ENCODE results near the gene TMEM187.

The TMEM187 gene, protein sequence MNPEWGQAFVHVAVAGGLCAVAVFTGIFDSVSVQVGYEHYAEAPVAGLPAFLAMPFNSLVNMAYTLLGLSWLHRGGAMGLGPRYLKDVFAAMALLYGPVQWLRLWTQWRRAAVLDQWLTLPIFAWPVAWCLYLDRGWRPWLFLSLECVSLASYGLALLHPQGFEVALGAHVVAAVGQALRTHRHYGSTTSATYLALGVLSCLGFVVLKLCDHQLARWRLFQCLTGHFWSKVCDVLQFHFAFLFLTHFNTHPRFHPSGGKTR

DNA sequence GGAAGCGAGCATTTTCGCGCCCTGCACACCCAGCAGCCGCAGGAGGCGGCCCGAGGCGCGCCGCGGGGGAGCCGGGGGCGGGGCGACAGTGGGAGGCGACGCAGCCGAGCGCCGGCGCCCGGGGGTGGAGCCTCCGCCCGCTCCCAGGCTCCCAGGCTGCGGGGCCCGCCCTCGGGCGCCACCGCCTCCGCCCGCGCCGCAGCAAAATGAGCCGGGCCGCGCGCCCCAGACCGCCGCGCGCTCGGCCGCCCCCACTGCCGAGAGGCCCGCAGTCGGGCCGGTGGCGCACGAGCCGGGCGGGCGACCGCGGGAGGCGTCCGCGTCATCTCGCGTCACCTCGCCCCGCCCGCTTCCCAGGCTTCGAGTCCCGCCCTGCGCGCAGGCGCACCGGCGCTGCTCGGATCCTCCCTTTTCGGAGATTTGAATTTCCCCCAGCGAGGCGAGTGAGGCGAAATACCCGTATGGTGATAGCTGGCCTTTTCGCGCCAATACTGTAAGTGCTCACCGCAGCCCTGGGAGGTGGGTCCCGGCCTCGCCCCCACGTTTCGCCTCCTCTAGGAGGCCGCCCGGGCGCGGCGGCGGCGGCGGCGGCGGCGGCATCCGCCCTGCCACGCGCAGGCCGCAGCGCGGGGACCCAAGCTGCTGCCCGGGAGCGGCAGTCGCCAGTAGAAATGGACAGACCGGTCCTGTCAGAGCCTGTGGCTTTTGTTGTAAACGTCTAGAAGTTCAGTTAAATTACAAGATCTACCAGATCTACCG, at the start of gene TMEM187:
TSS of gene TMEM187 (plus strand) at position 387 of the 759 bp plus-strand sequence. CDS start 9,309 bp downstream, outside the sequence.
- DNase-seq: peak; percentile 93

DNA sequence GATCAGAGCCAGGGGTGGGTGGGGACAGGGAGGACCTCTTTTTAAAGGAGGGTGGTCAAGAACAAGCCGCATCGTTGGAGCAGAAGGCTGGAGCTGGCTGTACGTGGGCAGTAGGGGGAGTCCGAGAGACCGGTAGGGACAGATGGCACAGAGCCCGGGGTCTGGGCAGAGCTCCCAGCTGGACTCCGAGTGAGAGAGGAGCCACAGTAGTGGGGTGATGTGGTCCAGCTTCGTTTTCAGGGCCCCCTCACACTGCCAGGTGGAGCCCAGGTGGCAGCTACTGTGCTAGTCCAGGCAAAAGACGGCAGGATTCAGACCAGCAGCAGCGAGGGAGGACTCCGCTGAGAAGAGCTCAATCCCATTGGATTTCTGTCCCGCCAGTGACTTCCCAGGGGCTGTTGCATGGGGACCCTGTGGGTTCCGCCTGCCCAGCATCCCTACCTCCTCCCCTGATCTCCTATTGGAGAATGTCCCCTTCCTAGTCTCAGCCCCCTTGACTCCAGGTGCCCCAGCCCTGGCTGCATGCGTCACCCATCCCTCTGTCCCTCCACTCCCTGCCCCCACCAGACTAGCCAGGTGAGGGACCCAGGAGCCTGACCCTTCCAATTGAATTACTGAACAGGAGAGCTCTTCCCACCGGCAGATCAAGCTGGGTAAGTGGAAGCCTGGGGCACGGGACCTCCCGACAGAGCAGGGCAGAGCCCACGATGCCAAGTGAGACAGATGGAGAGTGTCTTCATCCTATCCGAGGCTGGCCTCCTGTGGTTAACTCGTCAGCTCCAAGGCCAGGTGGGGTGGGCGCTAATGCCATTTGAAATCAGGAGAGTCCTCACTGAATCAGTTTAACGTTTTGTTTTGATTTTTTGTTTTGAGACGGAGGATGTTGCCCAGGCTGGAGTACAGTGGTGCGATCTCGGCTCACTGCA, 49.4 kb upstream of the TMEM187 start:
- peak; percentile 54 for DNase-seq

DNA sequence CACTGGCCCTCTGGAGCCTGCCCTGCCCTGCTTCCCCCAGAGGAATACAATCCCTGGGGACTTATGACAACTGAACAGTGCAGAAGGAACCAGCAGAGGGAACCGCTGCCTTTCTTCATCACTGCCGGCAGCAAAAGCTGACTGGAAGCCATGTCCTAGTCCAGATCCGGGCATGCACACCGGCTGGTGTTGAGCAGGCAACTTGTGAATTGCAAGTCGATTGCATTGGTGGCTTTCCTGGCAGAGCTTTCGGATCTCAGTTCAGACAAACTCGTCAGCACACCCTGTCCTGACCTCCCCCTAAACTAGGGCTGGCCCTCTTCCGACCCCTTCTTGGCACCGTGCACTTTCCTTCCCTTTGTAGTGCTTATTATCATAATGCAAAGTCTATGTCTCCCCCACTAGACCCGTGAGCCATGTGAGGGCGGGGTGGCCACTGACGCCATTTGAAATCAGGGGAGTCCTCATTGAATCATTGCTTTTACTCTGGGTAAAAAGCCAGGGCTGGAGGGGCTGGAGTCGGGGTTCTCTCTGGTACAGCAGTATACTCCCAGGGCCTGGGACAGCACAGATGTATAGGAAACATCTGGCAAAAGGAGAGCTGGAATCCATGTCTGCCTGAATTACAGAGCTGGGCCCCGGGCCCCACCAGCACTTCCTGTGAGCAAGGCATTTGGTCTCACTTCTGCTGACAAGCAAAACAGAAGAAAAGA, 48.2 kb upstream of the TMEM187 start:
- peak; percentile 61 for DNase-seq

DNA sequence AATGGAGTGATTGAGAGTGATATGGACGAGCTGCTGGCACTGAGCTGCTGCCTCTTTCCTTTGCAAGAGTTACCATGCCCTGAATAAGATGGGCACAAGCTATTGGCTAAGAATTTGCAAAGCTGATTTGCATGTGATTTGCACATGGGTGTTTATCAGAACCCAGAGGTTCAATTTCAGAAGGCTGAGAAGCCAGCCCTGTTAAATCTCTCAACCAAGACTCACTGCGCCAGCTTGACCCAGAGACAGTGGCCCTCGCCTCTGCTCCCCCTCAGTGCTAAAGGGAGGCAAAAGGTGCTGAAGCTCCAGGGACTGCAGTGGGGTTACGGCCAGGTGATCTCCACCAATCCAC, 47.2 kb upstream of the TMEM187 start:
- DNase-seq: no peak

DNA sequence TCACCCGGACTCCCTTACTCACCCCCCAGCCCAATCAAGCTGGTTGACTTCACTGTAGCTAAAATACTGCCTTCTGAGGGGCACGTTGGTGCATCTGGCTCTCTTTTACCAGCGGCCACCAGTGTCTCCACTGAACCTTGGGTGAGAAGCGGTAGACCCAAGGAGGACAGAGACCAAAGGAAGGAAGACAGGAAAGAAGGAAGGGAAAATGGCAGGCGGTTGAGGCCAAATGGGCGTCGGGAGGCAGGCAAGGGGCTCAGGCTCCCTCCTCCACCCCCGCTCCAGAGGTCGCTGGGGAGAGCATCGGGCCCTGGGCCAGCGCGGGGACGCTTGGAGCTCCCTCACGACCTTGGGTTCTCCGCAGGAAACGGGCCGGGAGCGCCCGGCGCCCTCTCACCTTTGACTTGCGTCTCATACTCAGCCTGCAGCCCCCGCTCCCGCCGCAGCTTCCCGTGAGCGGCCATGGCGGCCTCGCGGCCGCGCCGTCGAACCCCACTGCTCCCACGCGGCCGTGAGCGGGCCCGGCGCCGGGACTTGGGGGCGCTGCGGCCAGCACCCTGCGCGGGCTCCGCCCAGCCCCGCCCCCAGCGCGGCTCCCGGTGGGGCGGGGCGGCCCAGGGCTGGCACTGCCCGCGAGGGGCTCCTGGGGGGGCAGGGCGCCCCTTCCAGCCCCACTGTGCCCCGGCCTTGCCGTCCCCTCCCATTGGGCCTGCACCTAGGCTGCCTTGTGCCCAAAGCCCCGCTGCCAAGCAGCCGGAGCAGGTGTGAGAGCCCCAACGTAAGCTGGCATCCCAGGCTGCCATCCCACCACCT, 46.6 kb upstream of the TMEM187 start, which contains the start of gene ARHGAP4:
TSS of gene ARHGAP4 (minus strand) at position 526 of the 813 bp plus-strand sequence. CDS start at position 464, 62 bp downstream.
- no peak for DNase-seq

DNA sequence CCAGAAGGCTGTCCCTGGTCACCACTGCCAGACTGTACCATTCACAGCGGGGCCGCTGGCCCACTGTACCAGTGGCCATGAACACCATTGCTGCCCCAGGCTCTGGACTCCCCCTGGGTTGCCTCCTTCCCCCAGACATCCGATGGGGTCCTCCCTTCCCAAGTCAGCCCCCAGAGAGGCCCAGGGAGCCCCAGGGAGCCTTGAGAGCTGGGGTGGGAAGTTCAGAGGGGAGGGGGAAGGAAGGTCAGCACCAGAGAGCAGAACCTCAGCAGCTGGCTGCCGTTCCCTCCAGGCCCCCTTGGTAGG, 46.0 kb upstream of the TMEM187 start:
- DNase-seq: no peak

DNA sequence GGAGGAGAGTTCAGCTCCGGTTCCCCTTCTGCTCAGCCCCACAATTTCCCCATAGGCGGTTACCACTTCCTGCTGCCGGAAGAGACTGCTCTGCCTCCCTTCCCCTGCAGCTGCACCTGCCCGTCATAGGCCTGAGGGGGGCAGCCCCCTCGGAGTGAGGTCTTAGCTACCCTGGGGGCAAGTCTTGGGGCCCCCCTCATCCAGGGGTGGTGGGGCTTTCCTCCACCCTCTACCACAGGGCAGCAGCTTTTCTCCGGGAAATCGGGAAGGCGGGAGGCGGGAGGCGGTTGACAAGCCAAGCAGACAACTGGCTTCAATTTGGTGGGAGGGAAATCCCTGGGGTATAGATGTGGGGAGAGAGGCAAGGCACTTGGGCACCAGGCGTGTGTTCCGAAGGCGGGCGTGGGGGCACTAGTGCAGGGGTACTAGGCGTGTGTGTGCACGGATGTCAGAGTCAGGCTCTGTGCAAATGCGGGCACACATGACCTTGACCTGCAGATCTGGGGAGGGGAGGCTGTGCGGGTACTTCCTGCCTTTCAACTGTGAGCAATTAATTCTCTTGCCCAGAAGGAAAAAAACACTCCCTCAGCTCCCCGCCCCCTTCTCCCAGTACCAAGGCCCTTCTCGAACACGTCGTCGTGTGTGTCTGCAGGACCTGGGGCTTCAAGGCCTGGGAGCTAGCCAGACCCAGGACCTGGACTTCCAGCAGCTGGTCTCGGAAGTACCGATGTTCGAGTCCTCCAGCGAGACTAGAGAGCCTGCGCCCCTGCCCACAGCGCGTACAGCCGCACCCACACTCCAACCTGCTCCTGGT, 45.5 kb upstream of the TMEM187 start:
- DNase-seq: peak; percentile 34

DNA sequence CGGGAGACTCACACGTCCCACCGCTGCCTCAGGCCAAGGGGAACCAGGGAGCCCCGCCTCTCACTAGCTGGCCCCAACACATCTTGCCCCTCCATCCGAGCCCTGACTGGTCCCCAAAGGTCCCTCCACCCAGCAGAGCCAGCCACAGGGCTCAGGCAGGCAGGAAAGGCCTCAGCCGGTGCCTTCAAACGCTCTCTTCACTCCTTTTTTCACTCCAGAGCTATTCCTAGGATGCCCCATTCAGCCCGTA, 45.0 kb upstream of the TMEM187 start:
- no peak for DNase-seq

DNA sequence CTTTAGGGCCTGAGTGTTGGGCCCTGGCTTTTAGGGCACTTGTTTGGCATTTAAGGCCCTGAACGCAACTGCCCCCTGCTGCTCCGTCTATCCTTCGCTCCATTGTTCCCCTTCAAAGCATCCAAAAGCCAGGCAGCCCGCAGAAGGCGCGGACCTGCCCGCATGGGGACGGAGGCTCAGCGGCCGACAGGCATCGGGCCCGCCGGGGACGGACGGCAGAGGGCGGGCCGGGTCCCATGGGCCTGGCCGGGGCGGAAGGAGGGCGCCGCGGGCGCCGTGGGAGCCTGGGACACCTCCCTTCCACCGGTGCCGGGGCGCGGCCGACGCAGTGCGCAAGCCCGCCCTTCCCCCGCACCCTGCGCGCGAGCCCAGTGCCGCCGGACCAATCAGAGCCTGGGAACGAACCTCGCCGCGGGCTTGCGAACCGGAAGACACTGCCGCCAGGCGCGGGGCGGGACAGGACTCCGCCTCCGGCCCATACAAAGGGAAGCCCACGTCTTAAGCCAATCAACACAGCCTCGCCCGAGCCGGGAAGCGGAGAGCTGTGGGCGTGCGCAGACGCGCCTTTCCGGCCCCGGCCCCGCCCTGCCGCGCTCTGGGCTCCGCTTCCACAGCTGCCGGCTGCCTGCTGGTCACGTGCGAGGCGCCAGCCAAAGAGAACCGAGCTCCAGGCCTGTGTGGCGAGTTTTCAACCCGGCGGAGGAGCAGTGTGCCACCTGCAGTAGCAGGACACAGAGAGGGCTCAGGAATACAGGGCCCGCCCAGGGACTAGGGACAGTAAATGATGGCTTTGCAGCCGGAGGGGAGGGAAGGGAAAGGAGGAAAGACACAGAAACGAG, 44.4 kb upstream of the TMEM187 start:
- peak; percentile 97 for DNase-seq

DNA sequence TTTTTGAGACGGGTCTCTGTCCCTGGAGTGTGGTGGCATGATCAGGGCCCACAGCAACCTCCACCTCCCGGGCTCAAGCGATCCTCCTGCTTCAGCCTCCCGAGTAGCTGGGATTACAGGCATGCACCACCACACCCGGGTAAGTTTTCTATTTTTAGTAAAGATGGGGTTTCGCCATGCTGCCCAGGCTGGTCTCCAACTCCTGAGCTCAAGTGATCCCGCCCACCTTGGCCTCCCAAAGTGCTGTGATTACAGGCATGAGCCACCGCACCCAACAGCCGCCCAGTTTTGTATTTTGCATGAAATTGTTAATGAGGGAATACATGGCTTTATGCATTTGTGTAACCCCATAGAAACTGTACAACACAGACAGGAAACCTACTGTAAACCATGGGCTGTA, 43.7 kb upstream of the TMEM187 start:
- DNase-seq: no peak

DNA sequence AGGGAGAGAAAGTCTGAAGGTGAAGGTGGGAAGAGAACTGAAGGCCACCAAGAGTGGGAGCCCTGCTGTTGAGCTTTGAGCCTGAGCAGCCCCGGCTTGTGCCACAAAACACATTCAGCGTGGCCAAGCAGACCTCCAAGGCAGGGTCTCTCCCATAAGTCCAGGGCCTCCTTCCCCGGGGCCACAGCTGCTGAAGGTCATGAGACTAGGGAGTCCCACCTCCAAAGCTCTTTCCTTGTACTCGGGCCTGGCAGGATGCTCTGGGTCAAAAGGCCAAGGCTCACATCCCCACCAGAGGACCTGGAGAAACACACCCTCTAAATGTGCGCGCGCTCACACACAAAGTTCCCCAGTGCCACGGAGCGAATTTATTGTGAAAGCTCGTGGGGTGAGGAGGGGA, 43.0 kb upstream of the TMEM187 start:
- no peak for DNase-seq

DNA sequence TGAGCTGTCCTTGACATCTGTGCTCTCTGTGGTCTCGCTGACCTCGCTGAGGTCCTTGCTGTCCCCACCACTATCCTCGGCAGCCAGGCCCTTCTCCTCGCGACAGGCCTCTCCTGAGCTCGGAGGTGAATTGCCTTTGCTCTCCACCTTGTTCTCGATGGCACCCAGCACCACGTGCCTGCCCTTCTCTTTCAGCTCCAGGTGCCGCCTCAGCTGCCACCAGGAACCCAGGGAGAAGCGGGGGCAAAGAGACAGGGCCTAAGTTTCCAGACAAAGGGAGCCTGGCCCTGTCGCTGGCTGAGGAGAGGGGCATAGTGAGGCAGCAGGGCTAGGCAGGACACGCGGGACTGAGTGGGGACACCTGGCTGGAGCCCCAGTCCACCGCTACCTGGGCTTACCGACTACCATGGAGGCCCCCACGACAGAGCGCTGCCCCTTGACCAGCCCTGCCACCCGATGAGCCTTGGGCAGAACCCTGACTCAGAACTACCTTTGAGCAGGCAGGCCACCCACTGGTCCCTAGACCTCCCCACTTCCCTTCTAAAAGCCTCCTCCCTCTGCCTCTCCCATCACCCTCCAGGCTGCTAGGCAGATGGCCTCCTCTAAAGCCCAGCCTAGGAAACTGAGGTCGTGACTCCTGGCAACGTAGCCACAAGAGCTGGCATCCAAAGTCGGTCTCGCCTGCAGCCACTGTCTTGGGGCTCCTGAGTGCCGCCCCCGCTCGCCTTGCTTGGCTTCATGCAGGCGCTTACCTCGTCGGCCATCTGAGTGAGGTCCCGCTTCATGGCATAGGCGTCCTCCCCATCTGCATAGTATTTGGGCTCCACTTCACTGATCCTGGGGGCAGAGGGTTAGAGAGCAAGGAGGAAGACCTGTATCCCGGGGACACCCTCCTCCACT, 42.3 kb upstream of the TMEM187 start:
- DNase-seq: no peak

DNA sequence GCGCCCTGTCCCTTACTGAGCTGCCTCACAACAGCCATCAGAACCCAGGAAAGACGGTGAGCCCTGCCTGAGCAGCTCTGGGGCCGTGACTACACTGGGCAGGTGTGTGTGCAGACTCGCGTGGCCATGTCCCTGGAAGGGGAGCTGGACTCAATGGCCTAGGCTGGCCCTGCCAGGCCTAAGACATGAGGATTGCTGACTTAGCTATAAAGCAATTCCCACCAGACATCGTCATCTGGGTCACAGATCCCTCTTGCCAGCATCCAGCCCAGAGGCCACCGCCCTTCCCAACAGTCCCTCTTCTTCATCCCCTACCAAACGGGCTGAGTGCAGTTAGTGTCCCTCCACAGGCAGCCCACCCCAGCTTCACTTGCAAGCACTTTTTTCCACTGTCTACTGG, 41.4 kb upstream of the TMEM187 start:
- DNase-seq: no peak

DNA sequence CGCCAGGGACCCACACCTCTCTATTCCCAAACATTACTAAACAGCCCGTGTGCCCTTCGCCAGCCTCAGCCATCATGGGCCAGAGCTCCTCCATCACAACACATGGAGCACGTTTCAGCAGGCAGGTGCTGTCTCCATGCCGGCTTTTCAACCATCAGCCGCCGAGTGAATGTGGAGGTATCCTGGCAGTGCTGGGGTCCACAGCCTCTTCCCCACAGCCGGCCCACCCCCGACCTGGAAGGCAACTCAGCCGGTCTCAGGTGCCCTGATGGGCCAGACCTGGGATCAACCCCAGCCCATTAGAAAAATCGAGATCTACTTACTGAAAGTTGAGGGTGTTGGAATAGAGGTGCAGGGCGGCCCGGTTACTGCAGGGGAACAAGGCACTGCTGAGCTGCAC, 40.8 kb upstream of the TMEM187 start:
- DNase-seq: no peak

DNA sequence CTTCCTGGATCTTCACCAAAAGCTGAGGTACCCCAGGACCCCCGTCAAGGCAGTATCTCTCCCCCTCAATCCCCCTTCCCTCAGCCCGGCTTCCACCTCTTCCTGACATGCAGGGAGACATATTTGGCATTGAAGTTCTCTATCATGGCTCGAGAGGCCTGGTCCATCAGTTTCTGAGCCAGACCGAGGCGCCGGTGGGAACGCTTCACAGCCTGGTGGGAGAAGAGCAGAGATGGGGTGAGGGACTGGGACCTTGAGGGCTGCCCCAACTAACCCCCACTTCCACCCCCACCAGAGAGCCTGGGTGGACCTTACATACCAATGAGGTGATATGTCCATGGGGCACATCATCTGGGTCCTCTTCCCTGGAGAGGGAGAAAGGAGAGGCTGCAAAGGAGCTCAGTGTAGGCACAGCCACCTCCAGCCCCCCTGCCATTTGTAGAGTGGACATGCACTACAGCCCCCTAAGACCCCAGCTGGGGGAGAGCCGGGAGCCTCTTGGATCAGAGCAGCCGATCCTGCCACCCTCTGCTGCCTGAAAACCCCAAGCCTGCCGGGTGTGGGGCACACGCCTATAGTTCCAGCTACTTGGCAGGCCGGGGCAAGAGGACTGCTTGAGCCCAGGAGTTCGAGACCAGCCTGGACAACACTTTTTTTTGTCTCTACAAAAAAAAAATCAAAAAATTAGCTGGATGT, 40.2 kb upstream of the TMEM187 start:
- DNase-seq: no peak

DNA sequence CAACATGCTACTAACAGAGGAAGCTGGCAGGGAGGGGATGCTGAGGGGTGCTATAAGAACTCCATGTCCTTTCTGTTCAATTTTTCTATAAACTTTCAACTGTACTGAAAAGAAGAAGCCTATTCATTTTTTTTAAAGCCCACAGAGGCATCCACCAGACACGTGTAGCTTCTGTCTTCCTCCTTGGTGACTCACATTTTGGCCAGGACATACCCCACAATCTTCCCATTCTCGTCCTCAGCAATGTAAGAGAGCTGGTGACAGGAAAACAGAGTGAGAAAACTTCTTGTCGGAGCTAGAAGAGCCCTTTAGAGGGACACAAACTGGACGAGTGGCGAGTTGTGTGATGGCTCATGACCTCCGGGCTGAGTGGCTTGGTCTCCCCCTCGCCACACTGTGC, 38.8 kb upstream of the TMEM187 start:
- no peak for DNase-seq

DNA sequence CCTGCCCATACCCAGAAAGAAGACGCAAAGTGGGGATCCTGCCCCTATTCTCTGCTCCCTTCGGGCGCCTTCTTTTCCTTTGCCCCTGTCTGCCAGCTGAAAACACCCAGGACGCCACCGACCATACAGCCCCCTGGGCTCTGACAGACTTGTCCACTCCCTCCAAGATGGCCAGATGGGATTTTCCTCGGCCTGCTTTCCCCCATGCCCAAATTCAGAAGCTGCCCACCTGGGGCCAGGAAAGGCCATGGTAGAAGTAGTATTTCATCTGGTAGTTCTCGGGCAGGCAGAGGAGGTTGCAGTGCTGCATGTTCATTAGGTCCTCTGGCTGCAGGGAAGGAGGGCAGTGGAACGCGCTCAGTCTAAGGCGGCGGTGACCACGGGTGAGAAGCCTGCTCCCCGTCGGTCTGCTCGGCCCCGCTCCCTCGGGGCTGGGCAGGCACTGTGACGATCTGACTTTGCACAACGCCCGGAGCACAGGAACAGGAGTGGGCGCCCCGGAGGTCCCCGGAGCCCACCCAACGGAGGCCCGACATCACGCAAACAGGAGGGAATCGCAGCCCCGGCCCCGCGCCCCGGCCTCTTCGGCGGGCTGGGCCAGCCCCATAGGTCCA, 38.3 kb upstream of the TMEM187 start:
- DNase-seq: no peak

DNA sequence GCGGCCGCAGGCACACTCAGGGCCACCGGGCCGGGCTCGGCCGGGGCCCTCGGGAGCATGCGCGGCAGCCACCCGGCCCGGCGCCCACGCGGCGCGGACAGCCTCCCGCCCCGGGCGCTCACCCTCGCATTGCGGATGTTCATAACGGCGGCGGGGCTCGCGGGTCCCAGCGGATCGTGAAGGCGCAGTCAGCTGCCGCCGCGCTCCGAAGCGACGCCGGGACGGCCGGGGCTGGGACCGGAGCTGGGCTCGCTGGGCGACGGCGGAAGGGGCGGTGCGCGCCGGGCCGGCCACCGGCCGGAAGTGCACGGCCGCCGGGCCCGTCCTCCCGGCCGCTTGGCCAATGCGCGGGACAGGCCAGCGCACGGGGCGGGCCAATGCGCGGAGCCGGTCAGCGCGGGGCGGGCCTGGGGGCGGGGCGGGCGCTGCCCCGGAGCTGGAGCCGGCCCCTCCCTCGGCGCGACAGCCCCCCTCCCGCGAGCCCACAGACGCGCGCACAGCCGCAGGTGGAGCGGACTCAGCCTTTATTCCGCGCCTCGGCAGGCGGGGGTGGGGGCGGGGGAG, 37.7 kb upstream of the TMEM187 start, which contains the start of gene NAA10:
TSS of gene NAA10 (minus strand) at position 276 of the 564 bp plus-strand sequence. CDS start at position 143, 133 bp downstream.
- DNase-seq: peak; percentile 72
